H9 (cell line): Measurements from ENCODE around the gene SLC4A7. TPM values are rescaled to one million over a fixed set of nuclear protein-coding genes. Genes with fewer than 3 reads are reported as not detected.
A peak's percentile ranks its signal among the peaks of the same experiment; 100 is the strongest.
"Not testable (repeated sequence)": the region's sequence is repeated elsewhere in the genome, so short reads cannot be mapped to it uniquely, and the experiment has no call there.

Experiments used
- DNase-seq: peaks from one replicate; pipeline ENCODE4 v3.0.0-alpha.2; 2017
- H2AFZ ChIP-seq: one replicate; pipeline ENCODE4 v1.6.1; 2013; ENCODE audit warnings: mild to moderate bottlenecking, low read length, control low read depth, moderate library complexity
- H2AK5ac ChIP-seq: 2 replicates; pipeline ENCODE4 v1.6.1; 2013; ENCODE audit warnings: low read length, control low read depth, mixed read lengths; ENCODE audit not compliant: insufficient read length
- H2BK120ac ChIP-seq: one replicate; pipeline ENCODE4 v1.6.1; 2013; ENCODE audit warnings: low read depth, mild to moderate bottlenecking, low read length, control low read depth, inconsistent platforms; ENCODE audit not compliant: poor library complexity, severe bottlenecking
- H2BK12ac ChIP-seq: 2 replicates; pipeline ENCODE4 v1.6.1; 2013; ENCODE audit warnings: low read length, control low read depth, mixed read lengths, low read depth; ENCODE audit not compliant: insufficient read length
- H2BK15ac ChIP-seq: 2 replicates; pipeline ENCODE4 v1.6.1; 2013; ENCODE audit warnings: low read depth, low read length, control low read depth
- H2BK20ac ChIP-seq: one replicate; pipeline ENCODE4 v1.6.1; 2013; ENCODE audit warnings: low read depth, mild to moderate bottlenecking, low read length, control low read depth, inconsistent platforms; ENCODE audit not compliant: poor library complexity, severe bottlenecking
- H2BK5ac ChIP-seq: 2 replicates; pipeline ENCODE4 v1.6.1; 2013; ENCODE audit warnings: low read length, control low read depth, mixed read lengths; ENCODE audit not compliant: insufficient read length
- H3K14ac ChIP-seq: 2 replicates; pipeline ENCODE4 v1.6.1; 2013; ENCODE audit warnings: low read length, control low read depth; ENCODE audit not compliant: insufficient read depth
- H3K18ac ChIP-seq: 2 replicates; pipeline ENCODE4 v1.6.1; 2013; ENCODE audit warnings: low read depth, mild to moderate bottlenecking, mixed read lengths, low read length, control low read depth; ENCODE audit not compliant: insufficient read length
- H3K23ac ChIP-seq: 2 replicates; pipeline ENCODE4 v1.6.1; 2013; ENCODE audit warnings: low read length, control low read depth, mixed read lengths, low read depth; ENCODE audit not compliant: insufficient read length
- H3K23me2 ChIP-seq: 2 replicates; pipeline ENCODE4 v1.6.1; 2013; ENCODE audit warnings: low read depth, mild to moderate bottlenecking, mixed read lengths, low read length, control low read depth; ENCODE audit not compliant: insufficient read length, poor library complexity, severe bottlenecking
- H3K27ac ChIP-seq: 2 replicates; pipeline ENCODE4 v1.5.1; 2013; ENCODE audit warnings: low read length, control low read depth, mixed read lengths, low read depth; ENCODE audit not compliant: insufficient read length
- H3K27me3 ChIP-seq: 2 replicates; pipeline ENCODE4 v1.6.1; 2013; ENCODE audit warnings: low read length, control low read depth, inconsistent platforms; ENCODE audit not compliant: insufficient read depth
- H3K4ac ChIP-seq: 2 replicates; pipeline ENCODE4 v1.6.1; 2013; ENCODE audit warnings: low read depth, mild to moderate bottlenecking, control low read depth, inconsistent platforms, low read length, moderate library complexity
- H3K4me1 ChIP-seq: 2 replicates; pipeline ENCODE4 v1.6.1; 2013; ENCODE audit warnings: low read length, control low read depth, inconsistent platforms; ENCODE audit not compliant: insufficient read depth
- H3K4me2 ChIP-seq: 2 replicates; pipeline ENCODE4 v1.6.1; 2013; ENCODE audit warnings: low read length, control low read depth, mixed read lengths; ENCODE audit not compliant: insufficient read length, insufficient read depth
- H3K56ac ChIP-seq: 2 replicates; pipeline ENCODE4 v1.6.1; 2013; ENCODE audit warnings: low read depth, mild to moderate bottlenecking, mixed read lengths, low read length, control low read depth; ENCODE audit not compliant: insufficient read length
- H3K79me1 ChIP-seq: 2 replicates; pipeline ENCODE4 v1.6.1; 2013; ENCODE audit warnings: low read depth, mild to moderate bottlenecking, moderate library complexity, low read length, control low read depth, inconsistent platforms; ENCODE audit not compliant: insufficient read depth, poor library complexity, severe bottlenecking
- H3K79me2 ChIP-seq: 2 replicates; pipeline ENCODE4 v1.6.1; 2013; ENCODE audit warnings: low read length, control low read depth, inconsistent platforms; ENCODE audit not compliant: insufficient read depth
- H3K9ac ChIP-seq: 2 replicates; pipeline ENCODE4 v1.6.1; 2013; ENCODE audit warnings: low read length, control low read depth, mixed read lengths; ENCODE audit not compliant: insufficient read length; ENCODE audit errors: extremely low read depth
- H3K9me3 ChIP-seq: one replicate; pipeline ENCODE4 v1.6.1; 2013; ENCODE audit warnings: low read depth, low read length, inconsistent platforms; ENCODE audit not compliant: control insufficient read depth
- H3T11ph ChIP-seq: one replicate; pipeline ENCODE4 v1.6.1; 2013; ENCODE audit warnings: mild to moderate bottlenecking, low read length, control low read depth, inconsistent platforms
- H4K20me1 ChIP-seq: one replicate; pipeline ENCODE4 v1.6.1; 2013; ENCODE audit not compliant: control insufficient read depth, insufficient read length, insufficient read depth
- H4K5ac ChIP-seq: 2 replicates; pipeline ENCODE4 v1.6.1; 2013; ENCODE audit warnings: low read depth, mild to moderate bottlenecking, mixed read lengths, low read length, control low read depth; ENCODE audit not compliant: insufficient read length
- H4K8ac ChIP-seq: replicated peaks from 2 replicates; pipeline ENCODE4 v1.6.1; 2013; ENCODE audit warnings: low read length, control low read depth, mixed read lengths, low read depth; ENCODE audit not compliant: insufficient read length
- H4K91ac ChIP-seq: 2 replicates; pipeline ENCODE4 v1.6.1; 2013; ENCODE audit warnings: low read depth, mild to moderate bottlenecking, moderate library complexity, mixed read lengths, low read length, control low read depth; ENCODE audit not compliant: insufficient read length
- H3K27ac Mint-ChIP-seq, 3 experiments: 2 replicates in 2 of 3; 3 replicates in 1 of 3; pipeline ENCODE4 v1.8.0; 2020 to 2021; ENCODE audit warnings: mixed read lengths in 3 of 3, mild to moderate bottlenecking in 1 of 3, moderate library complexity in 1 of 3
- H3K27me3 Mint-ChIP-seq: 2 replicates; pipeline ENCODE4 v1.8.0; 2021; ENCODE audit warnings: low read depth, mild to moderate bottlenecking, moderate library complexity, mixed read lengths
- H3K36me3 Mint-ChIP-seq, 3 experiments: 2 replicates in 2 of 3; 3 replicates in 1 of 3; pipeline ENCODE4 v1.8.0; 2020 to 2021; ENCODE audit warnings: low read depth in 3 of 3, mixed read lengths in 3 of 3; ENCODE audit not compliant: insufficient read depth in 1 of 3
- H3K4me1 Mint-ChIP-seq, 2 experiments: 2 replicates each; pipeline ENCODE4 v1.8.0; 2020; ENCODE audit warnings: mixed read lengths in 2 of 2
- H3K4me3 Mint-ChIP-seq, 2 experiments: 2 replicates in 1 of 2; 3 replicates in 1 of 2; pipeline ENCODE4 v1.8.0; 2020 to 2021; ENCODE audit warnings: mild to moderate bottlenecking in 2 of 2, mixed read lengths in 2 of 2, moderate library complexity in 1 of 2
- H3K9me3 Mint-ChIP-seq, 2 experiments: 2 replicates in 1 of 2; 3 replicates in 1 of 2; pipeline ENCODE4 v1.8.0; 2020; ENCODE audit warnings: mild to moderate bottlenecking in 2 of 2, mixed read lengths in 2 of 2, moderate library complexity in 1 of 2
- CTCF ChIP-seq: fragments of 200-600 bp; sonication (generic); conservative IDR thresholded peaks from 3 replicates; pipeline ENCODE4 v1.8.0; 2021; ENCODE audit warnings: antibody characterized with exemption, mild to moderate bottlenecking
- WGBS: extraction: QIAGEN DNeasy Blood & Tissue Kit; methylation state at CpG from one replicate; pipeline ENCODE4 v1.1.7; 2013; ENCODE audit warnings: missing lambda C conversion rate, low lambda C conversion rate, mixed read lengths; ENCODE audit not compliant: insufficient read length; ENCODE audit errors: extremely low coverage; 5-methylcytosine and 5-hydroxymethylcytosine counted together
- total RNA-seq: library from RNA; stranded (reverse); gene quantifications from 2 replicates; pipeline ENCODE4 v1.2.1, GENCODE V29; 2021

SLC4A7 gene
- total RNA-seq, 1 experiment from 2014 or later, result 46.1 TPM

GRCh38 chr3:27532426-27533260 lies 48.5 kb upstream of the SLC4A7 start:
- no peaks in the 10 kb centered on the region for H3K27me3 Mint-ChIP-seq
- Histone ChIP-seq H4K20me1 (no peaks in the 10 kb centered on the region), H3T11ph (no peak overlapping the region), H3K9me3 (no peaks in the 10 kb centered on the region), H4K91ac (no peak overlapping the region), H3K79me1 (no peaks in the 10 kb centered on the region), H2BK5ac (peak overlapping the region; percentile 22), H2BK120ac (no peak overlapping the region), H3K79me2 (no peaks in the 10 kb centered on the region), H3K27me3 (no peaks in the 10 kb centered on the region), H3K23ac (no peak overlapping the region), H3K23me2 (no peaks in the 10 kb centered on the region), H3K56ac (no peak overlapping the region), H2AK5ac (no peak overlapping the region), H3K4me1 (peaks cover 17% of the 10 kb centered on the region; the same call in 1 of the 2 replicates), H3K14ac (peak overlapping the region; percentile 52), H3K4ac (no peak overlapping the region), H3K9ac (peak overlapping the region; percentile 34), H2AFZ (no peak overlapping the region), H2BK20ac (no peak overlapping the region), H3K4me2 (peak overlapping the region; percentile 16), H4K8ac (peak overlapping the region; percentile 37), H2BK15ac (no peak overlapping the region), H2BK12ac (peak overlapping the region; percentile 63), H3K27ac (peak overlapping the region; percentile 68), H3K18ac (peak overlapping the region; percentile 44), H4K5ac (no peak overlapping the region)
- H3K9me3 Mint-ChIP-seq, result peaks cover under 1 to 4% of the 10 kb centered on the region in 2 experiments; a peak in 2 of 5 replicates
- peaks cover 0 to 5% (median 0%) of the 10 kb centered on the region in 3 experiments; a peak in 2 of 7 replicates for H3K36me3 Mint-ChIP-seq
- peaks cover 54 to 59% of the 10 kb centered on the region in 2 experiments for H3K4me1 Mint-ChIP-seq
- TF ChIP-seq CTCF, result no peak
- peak overlapping the region; percentile 98 to 99 (median 99) for H3K27ac Mint-ChIP-seq
- no peak for DNase-seq
- no CpG with 5 or more reads among the region's 8 CpGs for WGBS
- H3K4me3 Mint-ChIP-seq, result peak overlapping the region; percentile 16 to 64

DNA sequence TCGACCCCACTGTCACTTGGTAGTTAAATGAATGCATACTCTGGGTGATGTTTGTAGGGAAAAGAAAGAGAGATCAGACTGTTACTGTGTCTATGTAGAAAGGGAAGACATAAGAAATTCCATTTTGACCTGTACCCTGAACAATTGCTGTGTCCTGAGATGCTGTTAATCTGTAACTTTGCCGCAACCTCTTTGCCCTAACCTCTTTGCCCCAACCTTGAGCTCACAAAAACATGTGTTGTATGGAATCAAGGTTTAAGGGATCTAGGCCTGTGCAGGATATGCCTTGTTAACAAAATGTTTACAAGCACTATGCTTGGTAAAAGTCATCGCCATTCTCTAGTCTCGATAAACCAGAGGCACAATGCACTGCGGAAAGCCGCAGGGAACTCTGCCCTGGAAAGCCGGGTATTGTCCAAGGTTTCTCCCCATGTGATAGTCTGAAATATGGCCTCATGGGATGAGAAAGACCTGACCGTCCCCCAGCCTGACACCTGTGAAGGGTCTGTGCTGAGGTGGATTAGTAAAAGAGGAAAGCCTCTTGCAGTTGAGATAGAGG lies 47.1 kb upstream of the SLC4A7 start:
- H3K56ac ChIP-seq, H4K5ac ChIP-seq, H3K4ac ChIP-seq, H3K4me3 Mint-ChIP-seq, H3K27ac ChIP-seq, DNase-seq, H3K36me3 Mint-ChIP-seq, H3K18ac ChIP-seq, H3K79me2 ChIP-seq, H4K8ac ChIP-seq, H4K91ac ChIP-seq, H2BK5ac ChIP-seq, H3K4me2 ChIP-seq, H3K9ac ChIP-seq, H3K27me3 ChIP-seq, H3K23ac ChIP-seq, H3K9me3 Mint-ChIP-seq, H3K27me3 Mint-ChIP-seq, H2BK120ac ChIP-seq, H2AFZ ChIP-seq, H2BK12ac ChIP-seq, H3K14ac ChIP-seq, H3K79me1 ChIP-seq, H2BK15ac ChIP-seq, H4K20me1 ChIP-seq, H3K9me3 ChIP-seq, H3K23me2 ChIP-seq, H2BK20ac ChIP-seq, H2AK5ac ChIP-seq, H3T11ph ChIP-seq: not testable (repeated sequence)
- Mint-ChIP-seq H3K4me1 (peaks cover 51 to 56% of the 10 kb centered on the region in 2 experiments), H3K27ac (peak overlapping the region; percentile 69 to 99 (median 81); a peak in 5 of 7 replicates)
- no CpG with 5 or more reads among the region's 8 CpGs for WGBS
- H3K4me1 ChIP-seq, result peaks cover 17% of the 10 kb centered on the region; the same call in 1 of the 2 replicates
